ENCODE data around the gene LRWD1.
"Not testable (repeated sequence)": the region's sequence is repeated elsewhere in the genome, so short reads cannot be mapped to it uniquely, and the experiment has no call there.

- not testable (repeated sequence) for TF ChIP-seq POLR2A, CTCF, POLR2AphosphoS5 (IDR thresholded peaks at IDR 0.05)
Observed at GRCh38 chr7:102517550-102518147, 52.9 kb downstream of the LRWD1 start, which contains the start of gene RASA4B.
